H9 (cell line): Measurements from ENCODE around the gene SORCS2. TPM values are rescaled to one million over a fixed set of nuclear protein-coding genes. Genes with fewer than 3 reads are reported as not detected.

Source experiments
- DNase-seq: peaks from one replicate; pipeline ENCODE4 v3.0.0-alpha.2; 2017
- H2AFZ ChIP-seq: one replicate; pipeline ENCODE4 v1.6.1; 2013; ENCODE audit warnings: mild to moderate bottlenecking, low read length, control low read depth, moderate library complexity
- H2AK5ac ChIP-seq: 2 replicates; pipeline ENCODE4 v1.6.1; 2013; ENCODE audit warnings: low read length, control low read depth, mixed read lengths; ENCODE audit not compliant: insufficient read length
- H2BK120ac ChIP-seq: one replicate; pipeline ENCODE4 v1.6.1; 2013; ENCODE audit warnings: low read depth, mild to moderate bottlenecking, low read length, control low read depth, inconsistent platforms; ENCODE audit not compliant: poor library complexity, severe bottlenecking
- H2BK12ac ChIP-seq: 2 replicates; pipeline ENCODE4 v1.6.1; 2013; ENCODE audit warnings: low read length, control low read depth, mixed read lengths, low read depth; ENCODE audit not compliant: insufficient read length
- H2BK15ac ChIP-seq: 2 replicates; pipeline ENCODE4 v1.6.1; 2013; ENCODE audit warnings: low read depth, low read length, control low read depth
- H2BK20ac ChIP-seq: one replicate; pipeline ENCODE4 v1.6.1; 2013; ENCODE audit warnings: low read depth, mild to moderate bottlenecking, low read length, control low read depth, inconsistent platforms; ENCODE audit not compliant: poor library complexity, severe bottlenecking
- H2BK5ac ChIP-seq: 2 replicates; pipeline ENCODE4 v1.6.1; 2013; ENCODE audit warnings: low read length, control low read depth, mixed read lengths; ENCODE audit not compliant: insufficient read length
- H3K14ac ChIP-seq: 2 replicates; pipeline ENCODE4 v1.6.1; 2013; ENCODE audit warnings: low read length, control low read depth; ENCODE audit not compliant: insufficient read depth
- H3K18ac ChIP-seq: 2 replicates; pipeline ENCODE4 v1.6.1; 2013; ENCODE audit warnings: low read depth, mild to moderate bottlenecking, mixed read lengths, low read length, control low read depth; ENCODE audit not compliant: insufficient read length
- H3K23ac ChIP-seq: 2 replicates; pipeline ENCODE4 v1.6.1; 2013; ENCODE audit warnings: low read length, control low read depth, mixed read lengths, low read depth; ENCODE audit not compliant: insufficient read length
- H3K23me2 ChIP-seq: 2 replicates; pipeline ENCODE4 v1.6.1; 2013; ENCODE audit warnings: low read depth, mild to moderate bottlenecking, mixed read lengths, low read length, control low read depth; ENCODE audit not compliant: insufficient read length, poor library complexity, severe bottlenecking
- H3K27ac ChIP-seq: 2 replicates; pipeline ENCODE4 v1.5.1; 2013; ENCODE audit warnings: low read length, control low read depth, mixed read lengths, low read depth; ENCODE audit not compliant: insufficient read length
- H3K27me3 ChIP-seq: 2 replicates; pipeline ENCODE4 v1.6.1; 2013; ENCODE audit warnings: low read length, control low read depth, inconsistent platforms; ENCODE audit not compliant: insufficient read depth
- H3K4ac ChIP-seq: 2 replicates; pipeline ENCODE4 v1.6.1; 2013; ENCODE audit warnings: low read depth, mild to moderate bottlenecking, control low read depth, inconsistent platforms, low read length, moderate library complexity
- H3K4me1 ChIP-seq: 2 replicates; pipeline ENCODE4 v1.6.1; 2013; ENCODE audit warnings: low read length, control low read depth, inconsistent platforms; ENCODE audit not compliant: insufficient read depth
- H3K4me2 ChIP-seq: 2 replicates; pipeline ENCODE4 v1.6.1; 2013; ENCODE audit warnings: low read length, control low read depth, mixed read lengths; ENCODE audit not compliant: insufficient read length, insufficient read depth
- H3K56ac ChIP-seq: 2 replicates; pipeline ENCODE4 v1.6.1; 2013; ENCODE audit warnings: low read depth, mild to moderate bottlenecking, mixed read lengths, low read length, control low read depth; ENCODE audit not compliant: insufficient read length
- H3K79me1 ChIP-seq: 2 replicates; pipeline ENCODE4 v1.6.1; 2013; ENCODE audit warnings: low read depth, mild to moderate bottlenecking, moderate library complexity, low read length, control low read depth, inconsistent platforms; ENCODE audit not compliant: insufficient read depth, poor library complexity, severe bottlenecking
- H3K79me2 ChIP-seq: 2 replicates; pipeline ENCODE4 v1.6.1; 2013; ENCODE audit warnings: low read length, control low read depth, inconsistent platforms; ENCODE audit not compliant: insufficient read depth
- H3K9ac ChIP-seq: 2 replicates; pipeline ENCODE4 v1.6.1; 2013; ENCODE audit warnings: low read length, control low read depth, mixed read lengths; ENCODE audit not compliant: insufficient read length; ENCODE audit errors: extremely low read depth
- H3K9me3 ChIP-seq: one replicate; pipeline ENCODE4 v1.6.1; 2013; ENCODE audit warnings: low read depth, low read length, inconsistent platforms; ENCODE audit not compliant: control insufficient read depth
- H3T11ph ChIP-seq: one replicate; pipeline ENCODE4 v1.6.1; 2013; ENCODE audit warnings: mild to moderate bottlenecking, low read length, control low read depth, inconsistent platforms
- H4K20me1 ChIP-seq: one replicate; pipeline ENCODE4 v1.6.1; 2013; ENCODE audit not compliant: control insufficient read depth, insufficient read length, insufficient read depth
- H4K5ac ChIP-seq: 2 replicates; pipeline ENCODE4 v1.6.1; 2013; ENCODE audit warnings: low read depth, mild to moderate bottlenecking, mixed read lengths, low read length, control low read depth; ENCODE audit not compliant: insufficient read length
- H4K8ac ChIP-seq: replicated peaks from 2 replicates; pipeline ENCODE4 v1.6.1; 2013; ENCODE audit warnings: low read length, control low read depth, mixed read lengths, low read depth; ENCODE audit not compliant: insufficient read length
- H4K91ac ChIP-seq: 2 replicates; pipeline ENCODE4 v1.6.1; 2013; ENCODE audit warnings: low read depth, mild to moderate bottlenecking, moderate library complexity, mixed read lengths, low read length, control low read depth; ENCODE audit not compliant: insufficient read length
- H3K27ac Mint-ChIP-seq, 3 experiments: 2 replicates in 2 of 3; 3 replicates in 1 of 3; pipeline ENCODE4 v1.8.0; 2020 to 2021; ENCODE audit warnings: mixed read lengths in 3 of 3, mild to moderate bottlenecking in 1 of 3, moderate library complexity in 1 of 3
- H3K27me3 Mint-ChIP-seq: 2 replicates; pipeline ENCODE4 v1.8.0; 2021; ENCODE audit warnings: low read depth, mild to moderate bottlenecking, moderate library complexity, mixed read lengths
- H3K36me3 Mint-ChIP-seq, 3 experiments: 2 replicates in 2 of 3; 3 replicates in 1 of 3; pipeline ENCODE4 v1.8.0; 2020 to 2021; ENCODE audit warnings: low read depth in 3 of 3, mixed read lengths in 3 of 3; ENCODE audit not compliant: insufficient read depth in 1 of 3
- H3K4me1 Mint-ChIP-seq, 2 experiments: 2 replicates each; pipeline ENCODE4 v1.8.0; 2020; ENCODE audit warnings: mixed read lengths in 2 of 2
- H3K4me3 Mint-ChIP-seq, 2 experiments: 2 replicates in 1 of 2; 3 replicates in 1 of 2; pipeline ENCODE4 v1.8.0; 2020 to 2021; ENCODE audit warnings: mild to moderate bottlenecking in 2 of 2, mixed read lengths in 2 of 2, moderate library complexity in 1 of 2
- H3K9me3 Mint-ChIP-seq, 2 experiments: 2 replicates in 1 of 2; 3 replicates in 1 of 2; pipeline ENCODE4 v1.8.0; 2020; ENCODE audit warnings: mild to moderate bottlenecking in 2 of 2, mixed read lengths in 2 of 2, moderate library complexity in 1 of 2
- WGBS: extraction: QIAGEN DNeasy Blood & Tissue Kit; methylation state at CpG from one replicate; pipeline ENCODE4 v1.1.7; 2013; ENCODE audit warnings: missing lambda C conversion rate, low lambda C conversion rate, mixed read lengths; ENCODE audit not compliant: insufficient read length; ENCODE audit errors: extremely low coverage; 5-methylcytosine and 5-hydroxymethylcytosine counted together
- total RNA-seq: library from RNA; stranded (reverse); gene quantifications from 2 replicates; pipeline ENCODE4 v1.2.1, GENCODE V29; 2021
- TF ChIP-seq, protein P1 (sequence below): fragments of 200-600 bp; sonication (generic); conservative IDR thresholded peaks from 3 replicates; pipeline ENCODE4 v1.8.0; 2021; ENCODE audit warnings: antibody characterized with exemption, mild to moderate bottlenecking

The SORCS2 gene
- total RNA-seq, 1 experiment from 2014 or later = 0.57 TPM

DNA sequence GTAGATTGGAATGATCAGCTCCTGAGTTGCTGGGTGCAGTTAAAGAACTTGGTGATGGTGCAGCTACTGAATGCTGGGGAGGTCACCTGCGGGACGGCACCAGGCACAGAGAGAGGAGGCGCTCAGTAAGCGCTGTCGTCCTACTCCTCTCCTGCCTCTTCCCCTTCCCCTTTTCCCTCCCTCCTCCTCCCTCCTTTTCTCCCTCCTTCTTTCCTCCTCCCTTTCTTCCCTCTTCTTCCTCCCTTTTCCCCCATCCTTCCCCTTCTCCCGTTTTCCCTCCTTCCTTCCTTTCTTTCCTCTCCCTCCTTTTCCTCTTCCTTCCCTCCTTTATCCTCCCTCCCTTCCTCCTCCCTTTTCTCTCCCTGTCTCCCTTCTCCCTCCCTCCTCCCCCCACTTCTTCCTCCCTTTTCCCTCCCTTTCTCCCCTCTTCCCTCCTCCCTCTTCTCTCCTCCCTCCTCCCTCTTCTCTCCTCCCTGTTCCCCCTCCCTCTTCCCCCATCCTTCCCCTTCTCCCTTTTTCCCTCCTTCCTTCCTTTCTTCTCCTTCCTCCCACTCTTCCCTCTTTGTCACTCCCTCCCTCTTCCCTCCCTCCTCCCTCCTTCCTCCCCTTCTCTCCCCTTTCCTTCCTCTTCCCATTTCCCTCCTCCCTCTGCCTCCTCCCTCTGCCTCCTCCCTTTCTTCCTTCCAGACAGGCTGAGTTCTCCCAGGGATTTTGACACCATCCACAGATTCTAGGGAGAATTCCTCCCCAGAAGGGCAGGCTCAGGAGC lies 330.3 kb downstream of the SORCS2 start:
- Mint-ChIP-seq H3K27ac (no peak overlapping the region), H3K4me3 (no peak overlapping the region), H3K36me3 (no peaks in the 10 kb centered on the region), H3K4me1 (peaks cover 10 to 23% of the 10 kb centered on the region in 2 experiments), H3K9me3 (no peaks in the 10 kb centered on the region), H3K27me3 (peaks cover 18% of the 10 kb centered on the region)
- no peak overlapping the region for H3K14ac ChIP-seq
- no peaks in the 10 kb centered on the region for H4K20me1 ChIP-seq
- no peak overlapping the region for H2AFZ ChIP-seq
- no peak overlapping the region for H3T11ph ChIP-seq
- H4K8ac ChIP-seq = no peak overlapping the region
- no peak overlapping the region for H2BK120ac ChIP-seq
- H3K9ac ChIP-seq = no peak overlapping the region
- H3K4me1 ChIP-seq = no peaks in the 10 kb centered on the region
- no peak overlapping the region for H2BK12ac ChIP-seq
- no peak overlapping the region for H4K91ac ChIP-seq
- H3K23ac ChIP-seq = no peak overlapping the region
- H2BK5ac ChIP-seq = no peak overlapping the region
- H3K23me2 ChIP-seq = no peaks in the 10 kb centered on the region
- no peak overlapping the region for H3K27ac ChIP-seq
- H3K4me2 ChIP-seq = no peak overlapping the region
- H3K4ac ChIP-seq = no peak overlapping the region
- H2BK20ac ChIP-seq = no peak overlapping the region
- no peak overlapping the region for H3K18ac ChIP-seq
- H4K5ac ChIP-seq = no peak overlapping the region
- no peak overlapping the region for H2AK5ac ChIP-seq
- no peaks in the 10 kb centered on the region for H3K79me2 ChIP-seq
- TF ChIP-seq, protein P1, sequence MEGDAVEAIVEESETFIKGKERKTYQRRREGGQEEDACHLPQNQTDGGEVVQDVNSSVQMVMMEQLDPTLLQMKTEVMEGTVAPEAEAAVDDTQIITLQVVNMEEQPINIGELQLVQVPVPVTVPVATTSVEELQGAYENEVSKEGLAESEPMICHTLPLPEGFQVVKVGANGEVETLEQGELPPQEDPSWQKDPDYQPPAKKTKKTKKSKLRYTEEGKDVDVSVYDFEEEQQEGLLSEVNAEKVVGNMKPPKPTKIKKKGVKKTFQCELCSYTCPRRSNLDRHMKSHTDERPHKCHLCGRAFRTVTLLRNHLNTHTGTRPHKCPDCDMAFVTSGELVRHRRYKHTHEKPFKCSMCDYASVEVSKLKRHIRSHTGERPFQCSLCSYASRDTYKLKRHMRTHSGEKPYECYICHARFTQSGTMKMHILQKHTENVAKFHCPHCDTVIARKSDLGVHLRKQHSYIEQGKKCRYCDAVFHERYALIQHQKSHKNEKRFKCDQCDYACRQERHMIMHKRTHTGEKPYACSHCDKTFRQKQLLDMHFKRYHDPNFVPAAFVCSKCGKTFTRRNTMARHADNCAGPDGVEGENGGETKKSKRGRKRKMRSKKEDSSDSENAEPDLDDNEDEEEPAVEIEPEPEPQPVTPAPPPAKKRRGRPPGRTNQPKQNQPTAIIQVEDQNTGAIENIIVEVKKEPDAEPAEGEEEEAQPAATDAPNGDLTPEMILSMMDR = no peak
- no peaks in the 10 kb centered on the region for H3K9me3 ChIP-seq
- no peak for DNase-seq
- no peaks in the 10 kb centered on the region for H3K79me1 ChIP-seq
- no peaks in the 10 kb centered on the region for H3K27me3 ChIP-seq
- H3K56ac ChIP-seq = no peak overlapping the region
- no peak overlapping the region for H2BK15ac ChIP-seq
- WGBS = no CpG with 5 or more reads among the region's 6 CpGs
